Measurements from ENCODE around the gene KCND3.

KCND3 gene

GRCh38 chr1:111988377-111988742 is 1.1 kb downstream of the KCND3 start:
- no peak for DNase-seq

- DNase-seq, result no peak
Measured at GRCh38 chr1:111987502-111987901, 2.0 kb downstream of the KCND3 start.

GRCh38 chr1:111983500-111983899 is 6.0 kb downstream of the KCND3 start:
- no peak for DNase-seq

- DNase-seq, result no peak
Measured at GRCh38 chr1:111982428-111982827, 7.0 kb downstream of the KCND3 start.

GRCh38 chr1:111981871-111982270 is 7.6 kb downstream of the KCND3 start:
- no peak for DNase-seq

GRCh38 chr1:111981090-111981489 is 8.4 kb downstream of the KCND3 start:
- DNase-seq, result no peak

- no peak for DNase-seq
Measured at GRCh38 chr1:111980686-111981085, 8.8 kb downstream of the KCND3 start.

- DNase-seq, result no peak
Measured at GRCh38 chr1:111978695-111979094, 10.8 kb downstream of the KCND3 start.

- DNase-seq, result no peak
Measured at GRCh38 chr1:111977378-111977777, 12.1 kb downstream of the KCND3 start.

GRCh38 chr1:111976842-111977241 is 12.6 kb downstream of the KCND3 start:
- DNase-seq, result no peak

- no peak for DNase-seq
Measured at GRCh38 chr1:111976332-111976731, 13.1 kb downstream of the KCND3 start.

GRCh38 chr1:111973150-111973790 is 16.2 kb downstream of the KCND3 start:
- DNase-seq, result no peak

GRCh38 chr1:111971396-111971795 is 18.1 kb downstream of the KCND3 start:
- no peak for DNase-seq

GRCh38 chr1:111968511-111968910 is 21.0 kb downstream of the KCND3 start:
- no peak for DNase-seq

- DNase-seq, result no peak
Measured at GRCh38 chr1:111967886-111968285, 21.6 kb downstream of the KCND3 start.

- DNase-seq, result no peak
Measured at GRCh38 chr1:111967067-111967690, 22.3 kb downstream of the KCND3 start.

- DNase-seq, result no peak
Measured at GRCh38 chr1:111965781-111966443, 23.6 kb downstream of the KCND3 start.

GRCh38 chr1:111963985-111964738 is 25.3 kb downstream of the KCND3 start:
- no peak for DNase-seq

- no peak for DNase-seq
Measured at GRCh38 chr1:111961773-111962565, 27.5 kb downstream of the KCND3 start.

GRCh38 chr1:111961016-111961415 is 28.5 kb downstream of the KCND3 start:
- DNase-seq, result no peak

- DNase-seq, result no peak
Measured at GRCh38 chr1:111959436-111959835, 30.0 kb downstream of the KCND3 start.

GRCh38 chr1:111958851-111959250 is 30.6 kb downstream of the KCND3 start:
- DNase-seq, result no peak

- no peak for DNase-seq
Measured at GRCh38 chr1:111958075-111958474, 31.4 kb downstream of the KCND3 start.

Measured in femur (tissue), 1 donor.